Activated T-cell treated with anti-CD3 and anti-CD28 coated beads, Interleukin-2, amount 50 U/mL, for 24 hours (primary cell): ENCODE results near the gene EIF4B.

Source experiments
- DNase-seq: peaks from one replicate; pipeline ENCODE4 v3.0.0-alpha.2; 2020
- H3K27ac Mint-ChIP-seq: 2 replicates; pipeline ENCODE4 v1.8.0; 2020; ENCODE audit warnings: mild to moderate bottlenecking, mixed read lengths
- H3K27me3 Mint-ChIP-seq: 2 replicates; pipeline ENCODE4 v1.8.0; 2020; ENCODE audit warnings: mixed read lengths
- H3K36me3 Mint-ChIP-seq: 2 replicates; pipeline ENCODE4 v1.8.0; 2020; ENCODE audit warnings: low read depth, mixed read lengths
- H3K4me1 Mint-ChIP-seq: 2 replicates; pipeline ENCODE4 v1.8.0; 2020; ENCODE audit warnings: low read depth, mixed read lengths
- H3K4me3 Mint-ChIP-seq: 2 replicates; pipeline ENCODE4 v1.8.0; 2020; ENCODE audit warnings: mild to moderate bottlenecking, moderate library complexity, mixed read lengths
- H3K9me3 Mint-ChIP-seq: 2 replicates; pipeline ENCODE4 v1.8.0; 2020; ENCODE audit warnings: mixed read lengths

EIF4B gene

GRCh38 chr12:53055471-53056266 lies 49.4 kb downstream of the EIF4B start:
- H3K27ac Mint-ChIP-seq = no peak overlapping the region
- no peak overlapping the region for H3K4me3 Mint-ChIP-seq
- DNase-seq = no peak
- H3K36me3 Mint-ChIP-seq = peaks cover 3% of the 10 kb centered on the region
- H3K9me3 Mint-ChIP-seq = no peaks in the 10 kb centered on the region
- no peaks in the 10 kb centered on the region for H3K27me3 Mint-ChIP-seq
- peaks cover 11% of the 10 kb centered on the region for H3K4me1 Mint-ChIP-seq

GRCh38 chr12:53056296-53056695 lies 50.0 kb downstream of the EIF4B start:
- Mint-ChIP-seq H3K9me3 (no peaks in the 10 kb centered on the region), H3K27me3 (no peaks in the 10 kb centered on the region), H3K4me3 (no peak overlapping the region), H3K4me1 (peaks cover 10% of the 10 kb centered on the region), H3K36me3 (peaks cover 3% of the 10 kb centered on the region), H3K27ac (no peak overlapping the region)
- no peak for DNase-seq

GRCh38 chr12:53056901-53057300 lies 50.6 kb downstream of the EIF4B start:
- Mint-ChIP-seq H3K27me3 (no peaks in the 10 kb centered on the region), H3K4me3 (no peak overlapping the region), H3K4me1 (peaks cover 10% of the 10 kb centered on the region), H3K9me3 (no peaks in the 10 kb centered on the region), H3K27ac (no peak overlapping the region), H3K36me3 (peaks cover 3% of the 10 kb centered on the region)
- DNase-seq = no peak

GRCh38 chr12:53057816-53058500 lies 51.7 kb downstream of the EIF4B start:
- Mint-ChIP-seq H3K4me1 (peaks cover 10% of the 10 kb centered on the region), H3K4me3 (no peak overlapping the region), H3K9me3 (no peaks in the 10 kb centered on the region), H3K36me3 (peaks cover 3% of the 10 kb centered on the region), H3K27me3 (no peaks in the 10 kb centered on the region), H3K27ac (no peak overlapping the region)
- DNase-seq = no peak

GRCh38 chr12:53058674-53059433 lies 52.6 kb downstream of the EIF4B start:
- Mint-ChIP-seq H3K9me3 (no peaks in the 10 kb centered on the region), H3K36me3 (peaks cover 11% of the 10 kb centered on the region), H3K27ac (no peak overlapping the region), H3K4me1 (peaks cover 5% of the 10 kb centered on the region), H3K4me3 (no peak overlapping the region), H3K27me3 (no peaks in the 10 kb centered on the region)
- DNase-seq = no peak

GRCh38 chr12:53059434-53060063 lies 53.3 kb downstream of the EIF4B start:
- no peak overlapping the region for H3K27ac Mint-ChIP-seq
- no peak overlapping the region for H3K4me3 Mint-ChIP-seq
- no peaks in the 10 kb centered on the region for H3K27me3 Mint-ChIP-seq
- H3K36me3 Mint-ChIP-seq = peaks cover 13% of the 10 kb centered on the region
- no peaks in the 10 kb centered on the region for H3K4me1 Mint-ChIP-seq
- no peaks in the 10 kb centered on the region for H3K9me3 Mint-ChIP-seq
- DNase-seq = no peak

- no peak overlapping the region for H3K27ac Mint-ChIP-seq
- H3K9me3 Mint-ChIP-seq = no peaks in the 10 kb centered on the region
- H3K4me3 Mint-ChIP-seq = no peak overlapping the region
- H3K27me3 Mint-ChIP-seq = no peaks in the 10 kb centered on the region
- H3K36me3 Mint-ChIP-seq = peaks cover 20% of the 10 kb centered on the region
- no peaks in the 10 kb centered on the region for H3K4me1 Mint-ChIP-seq
- DNase-seq = no peak
Measured at GRCh38 chr12:53060064-53060720, 53.9 kb downstream of the EIF4B start.

GRCh38 chr12:53060721-53061276 lies 54.5 kb downstream of the EIF4B start:
- Mint-ChIP-seq H3K9me3 (no peaks in the 10 kb centered on the region), H3K4me3 (no peak overlapping the region), H3K27ac (no peak overlapping the region), H3K36me3 (peaks cover 25% of the 10 kb centered on the region), H3K4me1 (peaks cover under 1% of the 10 kb centered on the region), H3K27me3 (no peaks in the 10 kb centered on the region)
- no peak for DNase-seq

- Mint-ChIP-seq H3K9me3 (no peaks in the 10 kb centered on the region), H3K4me1 (peaks cover 7% of the 10 kb centered on the region), H3K36me3 (peaks cover 32% of the 10 kb centered on the region), H3K27ac (no peak overlapping the region), H3K4me3 (no peak overlapping the region), H3K27me3 (no peaks in the 10 kb centered on the region)
- no peak for DNase-seq
Measured at GRCh38 chr12:53061404-53062010, 55.3 kb downstream of the EIF4B start.

- H3K4me1 Mint-ChIP-seq = peaks cover 10% of the 10 kb centered on the region
- H3K4me3 Mint-ChIP-seq = no peak overlapping the region
- H3K36me3 Mint-ChIP-seq = peaks cover 38% of the 10 kb centered on the region
- DNase-seq = peak; percentile 29
- H3K27me3 Mint-ChIP-seq = no peaks in the 10 kb centered on the region
- H3K9me3 Mint-ChIP-seq = no peaks in the 10 kb centered on the region
- no peak overlapping the region for H3K27ac Mint-ChIP-seq
Measured at GRCh38 chr12:53062011-53062961, 56.0 kb downstream of the EIF4B start.

- Mint-ChIP-seq H3K27me3 (no peaks in the 10 kb centered on the region), H3K36me3 (peaks cover 41% of the 10 kb centered on the region), H3K4me1 (peaks cover 10% of the 10 kb centered on the region), H3K4me3 (no peak overlapping the region), H3K9me3 (no peaks in the 10 kb centered on the region), H3K27ac (no peak overlapping the region)
- peak; percentile 30 for DNase-seq
Measured at GRCh38 chr12:53062977-53063707, 56.9 kb downstream of the EIF4B start.
